ENCODE measurements around the gene ZBTB7C. TPM values are rescaled to one million over a fixed set of nuclear protein-coding genes. Genes with fewer than 3 reads are reported as not detected.
A peak's percentile ranks its signal among the peaks of the same experiment; 100 is the strongest.

The ZBTB7C gene
- 0.57 and 0.95 TPM in 2 replicates for total RNA-seq
- long read RNA-seq: 0 reads

DNA sequence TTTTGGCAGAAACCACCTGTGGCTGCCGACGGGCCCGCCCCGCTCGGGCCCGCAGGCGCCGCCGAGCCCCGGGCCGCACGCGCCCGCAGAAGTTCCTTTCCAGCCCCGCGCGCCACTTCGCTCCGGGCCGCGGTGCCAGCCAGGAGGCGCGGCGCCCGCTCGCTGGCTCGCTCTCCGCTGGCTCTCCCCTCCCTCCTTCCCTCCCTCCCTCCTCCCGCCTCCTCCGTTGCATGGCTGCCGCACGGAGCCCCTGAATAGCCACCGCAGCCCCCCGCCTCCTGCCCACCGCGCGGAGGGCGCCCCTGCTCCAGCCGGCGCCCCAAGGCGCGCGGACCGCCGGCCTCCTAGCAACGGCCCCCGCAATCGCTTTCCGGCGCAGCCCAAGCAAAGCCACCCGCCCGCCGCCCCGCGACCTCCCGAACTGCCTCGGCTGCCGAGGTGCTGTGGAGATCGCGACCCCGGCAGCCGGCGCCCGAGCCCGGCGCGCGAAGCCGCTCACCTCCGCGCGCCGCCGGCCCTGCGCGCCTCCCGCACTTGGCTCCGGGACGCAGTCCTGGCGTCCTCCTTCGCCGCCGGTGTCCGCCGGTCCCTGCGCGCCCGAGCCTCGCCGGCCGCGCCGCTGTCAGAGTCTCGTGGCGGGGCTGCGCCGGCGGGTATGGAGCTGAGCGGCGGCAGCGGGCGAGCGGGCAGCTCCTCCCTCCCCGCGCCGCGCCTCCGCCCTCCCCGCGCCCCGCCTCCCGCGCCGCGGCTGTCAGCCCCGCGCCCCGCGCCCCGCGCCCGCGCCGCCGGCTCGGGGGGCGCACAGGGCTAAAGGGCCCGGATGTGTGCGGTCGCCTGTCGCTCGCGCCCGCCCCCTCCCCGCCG lies at the start of gene ZBTB7C:
TSS of gene ZBTB7C (minus strand) at position 657 of the 864 bp plus-strand sequence.
- Mint-ChIP-seq H3K27me3 (peaks cover 76% of the 10 kb centered on the region), H3K4me3 (ENCODE audit: low read depth) (peak within 1 kb of the TSS; percentile 80), H3K27ac (no peak within 1 kb of the TSS), H3K9me3 (ENCODE audit: low read depth) (no peaks in the 10 kb centered on the region), H3K4me1 (ENCODE audit: low read depth) (peaks cover 8% of the 10 kb centered on the region), H3K36me3 (ENCODE audit: insufficient read depth) (no peaks in the 10 kb centered on the region)
- peak; percentile 24 for DNase-seq (ENCODE audit: low spot score, unreplicated experiment)
- TF ChIP-seq, protein P1, sequence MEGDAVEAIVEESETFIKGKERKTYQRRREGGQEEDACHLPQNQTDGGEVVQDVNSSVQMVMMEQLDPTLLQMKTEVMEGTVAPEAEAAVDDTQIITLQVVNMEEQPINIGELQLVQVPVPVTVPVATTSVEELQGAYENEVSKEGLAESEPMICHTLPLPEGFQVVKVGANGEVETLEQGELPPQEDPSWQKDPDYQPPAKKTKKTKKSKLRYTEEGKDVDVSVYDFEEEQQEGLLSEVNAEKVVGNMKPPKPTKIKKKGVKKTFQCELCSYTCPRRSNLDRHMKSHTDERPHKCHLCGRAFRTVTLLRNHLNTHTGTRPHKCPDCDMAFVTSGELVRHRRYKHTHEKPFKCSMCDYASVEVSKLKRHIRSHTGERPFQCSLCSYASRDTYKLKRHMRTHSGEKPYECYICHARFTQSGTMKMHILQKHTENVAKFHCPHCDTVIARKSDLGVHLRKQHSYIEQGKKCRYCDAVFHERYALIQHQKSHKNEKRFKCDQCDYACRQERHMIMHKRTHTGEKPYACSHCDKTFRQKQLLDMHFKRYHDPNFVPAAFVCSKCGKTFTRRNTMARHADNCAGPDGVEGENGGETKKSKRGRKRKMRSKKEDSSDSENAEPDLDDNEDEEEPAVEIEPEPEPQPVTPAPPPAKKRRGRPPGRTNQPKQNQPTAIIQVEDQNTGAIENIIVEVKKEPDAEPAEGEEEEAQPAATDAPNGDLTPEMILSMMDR (IDR thresholded peaks at IDR 0.05; ENCODE audit: unreplicated experiment): no peak

DNA sequence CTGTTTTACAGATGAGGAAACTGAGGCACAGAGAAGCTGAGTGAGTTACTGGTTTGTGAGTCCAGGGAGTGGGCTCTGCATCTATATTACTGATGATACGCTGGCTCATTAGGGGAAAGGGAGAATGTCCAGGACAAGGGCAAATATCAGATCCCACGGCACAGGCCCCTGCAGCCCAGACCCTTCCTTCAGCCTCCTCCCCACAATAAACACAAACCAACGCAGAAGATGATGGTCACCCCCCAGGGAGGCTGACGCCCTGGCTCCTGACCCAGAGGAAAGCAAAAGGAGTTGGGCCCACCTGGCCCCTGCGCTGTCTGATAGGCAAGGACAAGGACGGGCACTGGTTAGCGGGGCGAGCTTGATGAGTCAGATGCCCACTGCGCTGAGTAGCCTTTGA lies 47.7 kb upstream of the ZBTB7C start:
- H3K9me3 Mint-ChIP-seq (ENCODE audit: low read depth): no peaks in the 10 kb centered on the region
- DNase-seq (ENCODE audit: low spot score, unreplicated experiment): no peak
- no peaks in the 10 kb centered on the region for H3K36me3 Mint-ChIP-seq (ENCODE audit: insufficient read depth)
- H3K4me3 Mint-ChIP-seq (ENCODE audit: low read depth): no peak overlapping the region
- peaks cover 11% of the 10 kb centered on the region for H3K4me1 Mint-ChIP-seq (ENCODE audit: low read depth)
- peaks cover 3% of the 10 kb centered on the region for H3K27me3 Mint-ChIP-seq
- TF ChIP-seq, protein P1 (IDR thresholded peaks at IDR 0.05; ENCODE audit: unreplicated experiment): no peak
- H3K27ac Mint-ChIP-seq: no peak overlapping the region

DNA sequence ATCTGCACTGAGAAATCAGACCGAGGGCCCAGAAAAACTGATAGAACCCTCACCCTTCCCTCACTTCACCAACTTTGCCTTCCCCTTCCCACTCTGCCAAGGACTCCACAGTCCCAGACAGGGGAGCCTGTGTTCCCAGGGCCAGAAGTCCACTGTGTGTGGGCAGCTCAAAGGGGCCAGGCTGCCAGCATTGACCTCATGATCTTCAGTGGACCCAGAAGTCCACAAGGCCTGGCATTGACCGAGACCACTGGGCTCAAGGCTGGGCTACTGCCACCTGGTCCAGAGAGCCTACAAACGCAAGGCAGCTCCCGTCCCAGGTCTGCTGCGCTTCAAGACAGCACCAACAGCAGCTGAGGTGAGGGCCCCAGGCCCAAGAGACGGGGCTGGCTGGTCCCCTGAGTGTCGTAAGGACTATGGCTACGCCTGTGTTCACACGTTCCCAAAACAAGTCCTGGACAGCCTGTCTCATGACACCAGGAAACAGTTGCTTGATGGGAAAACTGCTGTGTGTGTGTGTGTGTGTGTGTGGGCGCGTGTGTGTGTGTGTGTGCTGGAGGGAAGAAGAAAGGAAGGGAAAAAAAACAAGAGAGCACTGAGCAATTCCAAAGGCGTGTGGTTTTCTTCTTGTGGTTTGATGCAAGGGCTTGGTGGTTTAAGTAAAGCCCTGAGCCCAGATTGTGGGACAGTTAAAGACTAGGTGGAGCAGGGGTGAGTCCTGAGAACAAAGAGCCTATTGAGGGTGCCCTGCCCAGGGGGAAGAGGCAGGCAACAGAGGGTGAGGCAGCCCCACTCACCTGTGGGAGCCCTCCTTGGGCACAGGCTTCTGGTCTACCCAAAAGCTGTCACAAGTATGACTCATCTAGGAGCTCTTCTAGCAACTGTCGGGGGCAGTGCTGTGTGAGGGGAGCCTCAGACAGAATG lies 46.6 kb upstream of the ZBTB7C start:
- H3K9me3 Mint-ChIP-seq (ENCODE audit: low read depth): no peaks in the 10 kb centered on the region
- peaks cover 3% of the 10 kb centered on the region for H3K27me3 Mint-ChIP-seq
- no peak overlapping the region for H3K4me3 Mint-ChIP-seq (ENCODE audit: low read depth)
- H3K27ac Mint-ChIP-seq: no peak overlapping the region
- peaks cover 11% of the 10 kb centered on the region for H3K4me1 Mint-ChIP-seq (ENCODE audit: low read depth)
- TF ChIP-seq, protein P1 (IDR thresholded peaks at IDR 0.05; ENCODE audit: unreplicated experiment): no peak
- H3K36me3 Mint-ChIP-seq (ENCODE audit: insufficient read depth): no peaks in the 10 kb centered on the region
- DNase-seq (ENCODE audit: low spot score, unreplicated experiment): no peak

DNA sequence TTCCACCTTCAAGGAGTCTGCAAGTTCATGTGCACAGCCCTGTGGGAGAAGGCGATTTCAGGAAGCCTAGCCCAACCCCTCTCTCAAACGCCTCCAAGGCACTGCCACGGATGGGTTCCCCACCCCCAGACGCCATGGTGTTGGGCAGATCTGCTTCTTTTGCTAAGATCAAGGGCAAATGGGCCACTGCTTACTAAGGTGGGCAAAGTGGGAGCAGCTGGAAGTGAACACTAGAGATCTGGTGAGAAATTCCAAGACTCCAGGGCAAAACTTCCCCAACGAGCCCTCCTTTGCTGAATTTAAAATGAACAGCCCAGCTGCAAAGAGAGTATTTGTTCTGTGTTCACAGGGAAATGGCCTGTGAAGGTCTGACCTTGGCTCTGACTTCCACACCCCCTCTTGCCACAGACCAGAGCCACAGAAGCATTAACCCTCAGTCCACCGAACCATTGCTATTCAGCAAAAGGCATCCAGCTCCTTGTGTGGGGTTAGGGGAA lies 45.1 kb upstream of the ZBTB7C start:
- peaks cover 15% of the 10 kb centered on the region for H3K27me3 Mint-ChIP-seq
- TF ChIP-seq, protein P1 (IDR thresholded peaks at IDR 0.05; ENCODE audit: unreplicated experiment): no peak
- H3K36me3 Mint-ChIP-seq (ENCODE audit: insufficient read depth): no peaks in the 10 kb centered on the region
- no peaks in the 10 kb centered on the region for H3K9me3 Mint-ChIP-seq (ENCODE audit: low read depth)
- H3K4me3 Mint-ChIP-seq (ENCODE audit: low read depth): no peak overlapping the region
- no peak for DNase-seq (ENCODE audit: low spot score, unreplicated experiment)
- peaks cover 11% of the 10 kb centered on the region for H3K4me1 Mint-ChIP-seq (ENCODE audit: low read depth)
- H3K27ac Mint-ChIP-seq: no peak overlapping the region

Measured in progenitor cell of endocrine pancreas (in vitro differentiated cells).